CD4-positive, alpha-beta T cell treated with Interleukin-1 beta for 1 hour (primary cell): ENCODE results near the gene TBC1D25.

Experiments used
- DNase-seq, 2 donors: peaks; one replicate each; pipeline ENCODE4 v3.0.0-alpha.2; 2020 to 2022

Gene TBC1D25

GRCh38 chrX:48611703-48612102 is 72.2 kb downstream of the TBC1D25 start:
- no peak for DNase-seq
